Testis (tissue), 3 donors: Measurements from ENCODE around the gene ACTRT3. TPM values are rescaled to one million over a fixed set of nuclear protein-coding genes. Genes with fewer than 3 reads are reported as not detected.
"Not testable (repeated sequence)": the region's sequence is repeated elsewhere in the genome, so short reads cannot be mapped to it uniquely, and the experiment has no call there.

Experiments used
- DNase-seq: peaks from one replicate; pipeline ENCODE4 v3.0.0-alpha.2; 2019
- H3K27ac ChIP-seq, 2 donors: fragments of 200-600 bp; sonication (generic); one replicate each; pipeline ENCODE4 v1.5.1; 2019
- H3K27me3 ChIP-seq: fragments of 200-600 bp; sonication (generic); one replicate; pipeline ENCODE4 v1.5.1; 2019
- H3K36me3 ChIP-seq: fragments of 200-600 bp; sonication (generic); one replicate; pipeline ENCODE4 v1.5.1; 2017; ENCODE audit warnings: low read depth; ENCODE audit errors: missing control alignments
- H3K4me1 ChIP-seq: fragments of 200-600 bp; sonication (generic); one replicate; pipeline ENCODE4 v1.5.1; 2019
- H3K4me3 ChIP-seq, 2 donors: fragments of 200-600 bp; sonication (generic); one replicate each; pipeline ENCODE4 v1.5.1; 2017 to 2019
- H3K9me3 ChIP-seq: fragments of 200-600 bp; sonication (generic); one replicate; pipeline ENCODE4 v1.5.1; 2017
- CTCF ChIP-seq, 3 experiments: fragments of 450-650 bp in 2 of 3; fragments of 200-600 bp in 1 of 3; sonication (generic) in 1 of 3; IDR thresholded peaks; one replicate each; pipeline ENCODE4 v1.5.1; 2016 to 2019; ENCODE audit warnings: antibody characterized with exemption in 3 of 3, mild to moderate bottlenecking in 2 of 3, moderate library complexity in 1 of 3
- POLR2A ChIP-seq: fragments of 450-650 bp; IDR thresholded peaks from one replicate; pipeline ENCODE4 v1.6.1; 2017; ENCODE audit warnings: antibody characterized with exemption, mild to moderate bottlenecking, moderate library complexity
- WGBS, 2 donors: methylation state at CpG; one replicate each; pipeline ENCODE4 v1.1.5; 2018; 5-methylcytosine and 5-hydroxymethylcytosine counted together
- intact Hi-C: fragments of 100-400 bp; cut with DNase I; formaldehyde crosslinking; loops from one replicate; pipeline ENCODE4 v1.15.1; 2023; ENCODE audit warnings: low total_unique reads
- polyA plus RNA-seq: library from polyadenylated mRNA; stranded (reverse); fragments of 350-450 nt; fragmentation: Illumina TruSeq; extraction: RNeasy Lipid Tissue Mini Kit (QIAGEN cat#74804); gene quantifications from one replicate; pipeline ENCODE4 v1.2.3, GENCODE V29; 2014; ENCODE audit warnings: low read depth, low replicate concordance; ENCODE audit not compliant: insufficient read depth
- total RNA-seq, 2 donors: library from RNA; depleted of rRNA; stranded (reverse); fragments of >200 nt; gene quantifications; one replicate each; pipeline ENCODE4 v1.2.3, GENCODE V29; 2016

Gene ACTRT3
- total and polyA plus RNA-seq, 3 donors from 2014 or later, result 26.7 to 104 (median 47.4) TPM

- H3K9me3 ChIP-seq, result no peaks in the 10 kb centered on the region
- H3K27me3 ChIP-seq, result no peaks in the 10 kb centered on the region
- DNase-seq, result no peak
- no peaks in the 10 kb centered on the region for H3K4me1 ChIP-seq
- intact Hi-C loops, result no loop called here
- WGBS, 2 donors, result 78 to 88% methylated on average over 3 of the region's 3 CpGs
- TF ChIP-seq CTCF (IDR thresholded peaks at IDR 0.05), result no peak
- TF ChIP-seq POLR2A, result no peak
- no peak overlapping the region for H3K27ac ChIP-seq
- H3K36me3 ChIP-seq, result no peaks in the 10 kb centered on the region
- no peak overlapping the region for H3K4me3 ChIP-seq
Observed at GRCh38 chr3:169748670-169749069, 20.7 kb downstream of the ACTRT3 start.

GRCh38 chr3:169746924-169747323 lies 22.4 kb downstream of the ACTRT3 start:
- Histone ChIP-seq H3K4me1 (no peaks in the 10 kb centered on the region), H3K9me3 (no peaks in the 10 kb centered on the region), H3K27ac (no peak overlapping the region), H3K36me3 (no peaks in the 10 kb centered on the region), H3K4me3 (no peak overlapping the region), H3K27me3 (no peaks in the 10 kb centered on the region)
- no peak for DNase-seq
- 80 to 83% methylated on average over 6 of the region's 6 CpGs for WGBS, 2 donors
- TF ChIP-seq CTCF (IDR thresholded peaks at IDR 0.05) (no peak), POLR2A (no peak)
- intact Hi-C loops, result no loop called here

- Histone ChIP-seq H3K9me3 (no peaks in the 10 kb centered on the region), H3K4me1 (no peaks in the 10 kb centered on the region), H3K27ac (no peak overlapping the region), H3K27me3 (no peaks in the 10 kb centered on the region), H3K4me3 (no peak overlapping the region), H3K36me3 (no peaks in the 10 kb centered on the region)
- no peak for DNase-seq
- TF ChIP-seq CTCF (IDR thresholded peaks at IDR 0.05), result peak in 1 of 3 experiments; percentile 39
- no peak for TF ChIP-seq POLR2A
- 60 to 69% methylated on average over 1 of the region's 1 CpG for WGBS, 2 donors
- intact Hi-C loops, result no loop called here
Observed at GRCh38 chr3:169744366-169745054, 24.9 kb downstream of the ACTRT3 start.

GRCh38 chr3:169739067-169739466 lies 30.3 kb downstream of the ACTRT3 start:
- Histone ChIP-seq H3K27me3 (no peaks in the 10 kb centered on the region), H3K27ac (no peak overlapping the region), H3K4me3 (no peak overlapping the region), H3K4me1 (no peaks in the 10 kb centered on the region), H3K36me3 (no peaks in the 10 kb centered on the region), H3K9me3 (no peaks in the 10 kb centered on the region)
- DNase-seq, result no peak
- no peak for TF ChIP-seq POLR2A
- 64 to 77% methylated on average over 2 of the region's 2 CpGs for WGBS, 2 donors
- intact Hi-C loops, result no loop called here

GRCh38 chr3:169731857-169732256 lies 37.5 kb downstream of the ACTRT3 start:
- H3K4me1 ChIP-seq, H3K27me3 ChIP-seq, intact Hi-C loops, H3K36me3 ChIP-seq, H3K4me3 ChIP-seq, H3K9me3 ChIP-seq, DNase-seq, H3K27ac ChIP-seq: not testable (repeated sequence)

- H3K27ac ChIP-seq, result no peak overlapping the region
- H3K4me3 ChIP-seq, result no peak overlapping the region
- no peaks in the 10 kb centered on the region for H3K9me3 ChIP-seq
- no peaks in the 10 kb centered on the region for H3K36me3 ChIP-seq
- no peaks in the 10 kb centered on the region for H3K4me1 ChIP-seq
- TF ChIP-seq CTCF (IDR thresholded peaks at IDR 0.05) (no peak), POLR2A (no peak)
- DNase-seq, result no peak
- no peaks in the 10 kb centered on the region for H3K27me3 ChIP-seq
- intact Hi-C loops, result no loop called here
Observed at GRCh38 chr3:169722724-169723123, 46.6 kb downstream of the ACTRT3 start.

GRCh38 chr3:169718415-169718814 lies 50.9 kb downstream of the ACTRT3 start:
- H3K4me1 ChIP-seq, H3K36me3 ChIP-seq, H3K27ac ChIP-seq, H3K4me3 ChIP-seq, DNase-seq, H3K27me3 ChIP-seq, intact Hi-C loops, H3K9me3 ChIP-seq: not testable (repeated sequence)
- 91 to 97% methylated on average over 3 to 4 of the region's 4 CpGs for WGBS, 2 donors
